ENCODE results near the gene TMEM88.

DNA sequence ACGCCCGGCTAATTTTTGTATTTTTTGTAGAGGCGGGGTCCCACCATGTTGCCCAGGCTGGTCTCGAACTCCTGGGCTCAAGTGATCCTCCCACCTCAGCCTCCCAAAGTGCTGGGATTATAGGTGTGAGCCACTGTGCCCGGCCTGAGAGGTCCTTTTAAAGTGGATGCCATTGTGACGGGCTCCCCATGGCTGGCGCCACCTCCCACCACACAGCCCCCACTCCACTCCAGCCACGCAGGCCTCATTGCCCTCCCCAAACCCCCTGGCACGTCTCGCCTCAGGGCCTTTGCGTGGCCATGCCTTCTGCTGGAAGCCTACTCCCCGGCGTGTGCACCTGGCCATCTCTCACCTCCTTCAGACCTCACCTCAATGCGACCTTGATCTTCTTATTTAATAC, 32.7 kb upstream of the TMEM88 start:
- TF ChIP-seq, protein P1, sequence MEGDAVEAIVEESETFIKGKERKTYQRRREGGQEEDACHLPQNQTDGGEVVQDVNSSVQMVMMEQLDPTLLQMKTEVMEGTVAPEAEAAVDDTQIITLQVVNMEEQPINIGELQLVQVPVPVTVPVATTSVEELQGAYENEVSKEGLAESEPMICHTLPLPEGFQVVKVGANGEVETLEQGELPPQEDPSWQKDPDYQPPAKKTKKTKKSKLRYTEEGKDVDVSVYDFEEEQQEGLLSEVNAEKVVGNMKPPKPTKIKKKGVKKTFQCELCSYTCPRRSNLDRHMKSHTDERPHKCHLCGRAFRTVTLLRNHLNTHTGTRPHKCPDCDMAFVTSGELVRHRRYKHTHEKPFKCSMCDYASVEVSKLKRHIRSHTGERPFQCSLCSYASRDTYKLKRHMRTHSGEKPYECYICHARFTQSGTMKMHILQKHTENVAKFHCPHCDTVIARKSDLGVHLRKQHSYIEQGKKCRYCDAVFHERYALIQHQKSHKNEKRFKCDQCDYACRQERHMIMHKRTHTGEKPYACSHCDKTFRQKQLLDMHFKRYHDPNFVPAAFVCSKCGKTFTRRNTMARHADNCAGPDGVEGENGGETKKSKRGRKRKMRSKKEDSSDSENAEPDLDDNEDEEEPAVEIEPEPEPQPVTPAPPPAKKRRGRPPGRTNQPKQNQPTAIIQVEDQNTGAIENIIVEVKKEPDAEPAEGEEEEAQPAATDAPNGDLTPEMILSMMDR (IDR thresholded peaks at IDR 0.05): no peak
- no peak for TF ChIP-seq EP300 (IDR thresholded peaks at IDR 0.05)
- TF ChIP-seq POLR2AphosphoS5 (IDR thresholded peaks at IDR 0.05): no peak

Data from gastroesophageal sphincter (tissue), 3 donors.